Esophagus squamous epithelium (tissue), 4 donors: Measurements from ENCODE around the gene FKBP1B.

Source experiments
- POLR2A ChIP-seq, 4 donors: fragments of 450-650 bp; IDR thresholded peaks; one replicate each; pipeline ENCODE4 v1.6.1; 2017; ENCODE audit warnings: antibody characterized with exemption in 4 of 4, mild to moderate bottlenecking in 4 of 4, moderate library complexity in 3 of 4
- TF ChIP-seq, protein P1 (sequence below), 6 experiments: fragments of 450-650 bp in 4 of 6; fragments of 200-600 bp in 2 of 6; sonication (generic) in 2 of 6; IDR thresholded peaks; one replicate each; pipeline ENCODE4 v1.5.1; 2016 to 2019; ENCODE audit warnings: antibody characterized with exemption in 6 of 6, mild to moderate bottlenecking in 4 of 6, moderate library complexity in 4 of 6

DNA sequence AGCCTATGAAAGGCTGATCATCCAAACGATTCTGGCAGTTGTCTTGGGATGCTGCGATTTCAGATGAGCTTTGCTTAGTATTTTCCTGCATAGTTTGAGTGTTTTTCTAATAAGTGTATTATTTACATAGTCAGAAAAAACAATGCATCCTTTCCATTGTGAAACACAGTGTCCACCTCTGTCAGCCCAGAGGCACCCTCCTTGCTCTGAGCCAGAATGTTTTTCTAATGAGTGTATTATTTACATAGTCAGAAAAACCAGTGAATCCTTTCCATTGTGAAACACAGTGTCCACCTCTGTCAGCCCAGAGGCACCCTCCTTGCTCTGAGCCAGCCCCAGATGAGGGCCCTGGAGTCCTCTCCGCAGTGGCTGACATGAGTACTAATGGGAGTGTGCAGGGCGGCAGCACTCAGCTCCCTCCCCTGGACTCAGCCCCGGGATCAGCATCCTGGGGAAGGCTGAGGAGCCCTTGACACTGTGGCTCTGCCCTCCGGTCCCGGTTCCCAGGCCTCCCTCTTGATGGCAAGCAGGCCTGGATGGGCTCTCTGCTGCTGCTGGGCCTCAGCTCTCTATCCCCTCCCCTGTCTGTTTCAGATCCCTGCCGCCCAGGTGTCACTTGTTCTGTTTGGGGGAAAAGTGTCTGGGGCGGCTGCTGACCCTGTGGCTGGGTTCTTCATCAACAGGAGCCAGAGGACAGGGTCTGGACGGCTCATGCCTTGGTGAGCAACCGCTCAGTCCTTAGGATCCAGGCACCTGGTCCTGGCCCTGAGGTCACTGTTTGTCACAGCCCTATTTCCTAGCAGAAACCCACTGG is 33.8 kb upstream of the FKBP1B start:
- TF ChIP-seq, protein P1, sequence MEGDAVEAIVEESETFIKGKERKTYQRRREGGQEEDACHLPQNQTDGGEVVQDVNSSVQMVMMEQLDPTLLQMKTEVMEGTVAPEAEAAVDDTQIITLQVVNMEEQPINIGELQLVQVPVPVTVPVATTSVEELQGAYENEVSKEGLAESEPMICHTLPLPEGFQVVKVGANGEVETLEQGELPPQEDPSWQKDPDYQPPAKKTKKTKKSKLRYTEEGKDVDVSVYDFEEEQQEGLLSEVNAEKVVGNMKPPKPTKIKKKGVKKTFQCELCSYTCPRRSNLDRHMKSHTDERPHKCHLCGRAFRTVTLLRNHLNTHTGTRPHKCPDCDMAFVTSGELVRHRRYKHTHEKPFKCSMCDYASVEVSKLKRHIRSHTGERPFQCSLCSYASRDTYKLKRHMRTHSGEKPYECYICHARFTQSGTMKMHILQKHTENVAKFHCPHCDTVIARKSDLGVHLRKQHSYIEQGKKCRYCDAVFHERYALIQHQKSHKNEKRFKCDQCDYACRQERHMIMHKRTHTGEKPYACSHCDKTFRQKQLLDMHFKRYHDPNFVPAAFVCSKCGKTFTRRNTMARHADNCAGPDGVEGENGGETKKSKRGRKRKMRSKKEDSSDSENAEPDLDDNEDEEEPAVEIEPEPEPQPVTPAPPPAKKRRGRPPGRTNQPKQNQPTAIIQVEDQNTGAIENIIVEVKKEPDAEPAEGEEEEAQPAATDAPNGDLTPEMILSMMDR (IDR thresholded peaks at IDR 0.05) = no peak
- no peak for TF ChIP-seq POLR2A (IDR thresholded peaks at IDR 0.05)
